ENCODE data around the gene TULP4.
"Not testable (repeated sequence)": the region's sequence is repeated elsewhere in the genome, so short reads cannot be mapped to it uniquely, and the experiment has no call there.

Gene TULP4

GRCh38 chr6:158295976-158296853 lies 16.1 kb upstream of the TULP4 start:
- DNase-seq = not testable (repeated sequence)

GRCh38 chr6:158296854-158297324 lies 15.4 kb upstream of the TULP4 start:
- not testable (repeated sequence) for DNase-seq

DNA sequence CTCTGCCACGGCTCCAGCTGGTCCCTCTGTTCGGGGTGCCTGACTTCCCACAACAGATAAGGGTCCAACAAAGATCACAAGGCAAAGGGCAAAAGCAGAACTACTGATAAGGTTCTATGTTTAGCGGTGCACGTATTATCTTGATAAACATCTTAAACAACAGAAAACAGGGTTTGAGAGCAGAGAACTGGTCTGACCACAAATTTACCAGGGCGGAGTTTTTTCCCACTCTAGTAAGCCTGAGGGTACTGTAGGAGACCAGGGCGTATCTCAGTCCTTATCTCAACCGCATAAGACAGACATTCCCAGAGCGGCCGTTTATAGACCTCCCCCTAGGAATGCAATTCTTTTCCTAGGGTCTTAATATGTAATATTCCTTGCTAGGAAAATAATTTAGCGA lies 14.6 kb upstream of the TULP4 start:
- not testable (repeated sequence) for DNase-seq

DNA sequence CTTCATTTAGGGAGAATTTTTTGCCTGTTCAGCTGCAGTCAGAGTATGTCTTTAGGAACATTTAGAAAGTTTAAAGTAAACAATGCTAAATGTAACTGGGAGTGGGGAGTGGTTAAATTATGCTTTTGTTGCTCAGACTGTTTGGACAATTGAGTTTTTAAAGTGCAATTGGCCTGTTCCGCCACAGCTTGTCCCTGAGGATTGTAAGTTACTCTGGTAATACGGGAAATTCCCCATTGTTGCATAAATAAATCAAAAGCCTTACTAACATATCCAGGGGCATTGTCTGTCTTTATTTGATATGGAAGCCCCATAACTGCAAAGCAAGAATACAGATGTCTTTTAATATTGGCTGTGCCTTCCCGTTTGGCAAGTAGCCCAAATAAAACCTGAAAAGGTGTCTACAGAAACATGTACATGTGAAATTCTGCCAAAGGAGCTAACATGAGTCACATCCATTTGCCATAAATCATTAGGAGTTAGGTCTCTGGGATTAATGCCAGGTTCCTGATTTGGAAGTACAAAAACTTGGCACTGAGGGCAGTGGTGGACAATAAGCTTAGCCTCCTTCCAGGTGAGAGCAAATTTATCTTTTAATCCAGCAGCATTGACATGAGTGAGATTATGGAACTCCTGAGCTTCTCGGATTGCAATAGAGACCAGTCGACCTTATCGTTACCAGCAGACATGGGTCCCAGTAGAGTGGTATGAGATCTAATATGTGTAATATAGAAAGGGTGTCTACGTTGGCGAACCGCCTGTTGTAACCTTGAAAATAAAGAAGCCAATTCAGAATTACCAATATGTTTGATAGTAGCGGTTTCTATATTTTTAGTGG lies 11.7 kb upstream of the TULP4 start:
- not testable (repeated sequence) for DNase-seq

DNA sequence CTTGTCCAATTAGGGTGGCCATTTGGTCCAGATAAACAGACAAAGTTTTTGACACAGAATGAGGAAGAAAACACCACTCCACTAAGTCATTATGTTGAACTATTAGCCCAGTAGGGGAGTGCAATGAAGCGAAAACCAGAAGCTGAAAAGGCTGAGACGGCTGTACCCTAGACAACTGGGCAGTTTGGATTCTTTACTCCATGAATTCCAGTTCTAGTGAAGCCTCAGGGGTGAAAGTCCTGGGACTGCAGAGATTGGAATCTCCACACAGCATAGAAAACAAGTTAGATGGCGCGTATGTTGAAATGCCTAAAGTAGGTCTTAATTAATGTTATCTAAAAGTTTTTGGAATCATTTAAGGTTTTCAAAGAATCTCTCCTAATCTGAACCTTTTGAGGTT lies 10.7 kb upstream of the TULP4 start:
- DNase-seq = not testable (repeated sequence)

DNA sequence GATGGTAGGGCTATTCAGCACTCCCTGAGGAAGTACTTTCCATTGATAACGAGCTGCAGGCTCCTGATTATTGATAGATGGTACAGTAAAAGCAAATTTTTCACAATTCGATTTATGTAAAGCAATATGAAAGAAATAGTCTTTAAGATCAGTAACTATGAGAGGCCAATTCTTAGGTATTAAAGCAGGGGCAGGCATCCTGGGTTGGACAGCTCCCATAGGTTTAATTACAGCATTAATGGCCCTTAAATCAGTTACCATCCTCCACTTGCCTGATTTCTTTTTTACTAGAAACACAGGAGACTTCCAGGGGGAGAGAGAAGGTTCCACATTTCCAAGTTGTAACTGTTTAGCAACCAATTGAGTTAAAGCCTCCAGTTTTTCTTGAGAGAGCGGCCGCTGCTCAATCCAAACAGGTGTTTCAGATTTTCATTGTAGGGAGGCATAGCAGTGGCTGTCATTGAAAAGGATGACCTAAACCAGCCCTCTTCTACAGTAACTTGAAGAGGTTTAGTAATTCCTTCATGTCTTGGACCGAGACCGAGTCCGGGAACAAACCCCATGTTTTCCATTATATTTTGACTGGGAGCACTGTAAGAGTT lies 10.0 kb upstream of the TULP4 start:
- not testable (repeated sequence) for DNase-seq

- DNase-seq = no peak
Measured at GRCh38 chr6:158303210-158303731, 9.0 kb upstream of the TULP4 start.

DNA sequence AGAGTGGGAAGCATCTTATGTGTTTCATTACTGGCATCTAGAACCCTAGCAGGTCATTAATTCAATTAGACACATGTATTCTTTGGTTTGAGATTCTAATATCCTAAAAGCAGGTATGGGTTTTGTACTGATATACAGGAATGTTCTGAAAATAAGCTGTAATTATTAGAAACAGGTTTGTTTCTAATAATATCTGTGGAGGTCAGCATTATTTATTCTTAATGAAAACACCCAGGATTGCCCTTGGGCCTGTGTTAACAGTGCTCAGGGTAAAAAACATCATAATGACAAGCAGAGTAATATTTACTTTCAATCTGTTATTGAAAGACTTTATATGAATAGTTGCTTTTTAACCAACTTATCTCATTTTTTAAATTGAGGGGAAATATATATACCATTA lies 8.0 kb upstream of the TULP4 start:
- no peak for DNase-seq

- DNase-seq = no peak
Measured at GRCh38 chr6:158309814-158310213, 2.5 kb upstream of the TULP4 start.

GRCh38 chr6:158311193-158311592 lies 1.1 kb upstream of the TULP4 start:
- no peak for DNase-seq

- no peak for DNase-seq
Measured at GRCh38 chr6:158311626-158312025, 639 bp upstream of the TULP4 start.

GRCh38 chr6:158312672-158313397 lies 570 bp downstream of the TULP4 start:
- DNase-seq = no peak

DNA sequence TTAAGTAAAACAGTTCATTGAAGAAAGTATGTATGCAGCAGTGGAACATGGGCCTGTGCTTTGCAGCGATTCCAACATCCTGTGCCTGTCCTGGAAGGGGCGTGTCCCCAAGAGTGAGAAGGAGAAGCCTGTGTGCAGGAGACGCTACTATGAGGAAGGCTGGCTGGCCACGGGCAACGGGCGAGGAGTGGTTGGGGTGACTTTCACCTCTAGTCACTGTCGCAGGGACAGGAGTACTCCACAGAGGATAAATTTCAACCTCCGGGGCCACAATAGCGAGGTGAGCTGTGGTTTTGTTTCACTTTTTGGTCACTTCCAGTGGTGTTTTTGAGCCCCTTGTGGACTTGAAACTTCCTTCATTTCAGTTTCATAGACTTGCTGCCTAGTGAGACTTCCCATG lies 1.7 kb downstream of the TULP4 start:
- no peak for DNase-seq

GRCh38 chr6:158314737-158315136 lies 2.5 kb downstream of the TULP4 start:
- no peak for DNase-seq

DNA sequence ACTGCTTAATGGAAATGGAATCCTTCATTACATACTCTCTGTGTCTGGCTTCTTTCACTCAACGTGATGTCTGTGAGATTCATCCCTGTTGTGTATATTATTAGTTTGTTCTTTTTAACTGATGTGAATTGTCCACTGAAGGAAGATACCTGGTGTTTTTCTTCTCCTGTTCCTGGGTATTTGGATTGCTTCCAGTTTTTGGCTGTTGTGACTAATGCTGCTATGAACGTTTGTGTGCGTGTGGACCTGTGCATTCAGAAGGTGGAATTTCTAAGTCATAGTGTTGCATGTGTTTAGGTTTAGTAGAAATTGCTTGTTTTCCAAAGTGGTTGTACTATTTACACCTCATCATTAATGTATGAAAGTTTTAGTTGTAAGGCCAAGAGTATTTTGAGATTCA lies 3.8 kb downstream of the TULP4 start:
- no peak for DNase-seq

GRCh38 chr6:158321960-158322359 lies 9.7 kb downstream of the TULP4 start:
- DNase-seq = no peak

DNA sequence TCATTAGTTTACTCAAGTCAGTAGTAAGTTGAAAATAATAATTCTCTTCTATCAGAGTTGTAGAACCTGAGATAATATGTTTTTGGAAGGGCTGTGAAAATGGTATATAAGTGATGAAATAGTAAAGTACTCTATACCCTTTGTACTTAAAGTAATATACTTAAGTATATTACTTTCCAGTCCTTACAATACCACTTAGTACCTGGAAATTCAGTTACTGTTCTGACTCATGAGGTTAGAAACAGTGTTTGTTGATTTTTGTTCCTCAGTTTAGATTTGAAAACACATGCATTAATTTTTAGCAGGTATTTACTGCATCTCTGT lies 10.1 kb downstream of the TULP4 start:
- no peak for DNase-seq

GRCh38 chr6:158322724-158323560 lies 10.7 kb downstream of the TULP4 start:
- DNase-seq = no peak

GRCh38 chr6:158323561-158323958 lies 11.3 kb downstream of the TULP4 start:
- DNase-seq = no peak

GRCh38 chr6:158324136-158324535 lies 11.9 kb downstream of the TULP4 start:
- DNase-seq = no peak

DNA sequence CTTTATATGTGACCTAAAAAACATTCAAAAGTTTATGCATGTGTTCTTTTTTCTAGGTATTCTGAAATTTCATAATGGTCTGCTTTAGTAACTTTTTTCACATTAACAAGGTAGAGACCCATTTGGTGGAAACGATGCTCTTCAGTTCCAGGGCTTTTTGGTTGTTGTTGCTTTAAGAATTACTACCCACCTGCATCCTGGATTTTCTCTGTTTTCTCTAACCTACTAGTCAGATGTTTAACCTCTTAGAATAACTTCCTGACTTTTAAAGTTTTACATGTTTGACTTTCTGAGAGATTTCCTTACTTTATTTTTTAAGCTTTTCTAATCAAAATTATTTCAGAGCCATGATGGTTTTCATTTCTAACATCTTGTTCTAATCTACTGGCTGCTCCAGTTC lies 14.9 kb downstream of the TULP4 start:
- DNase-seq = no peak

- DNase-seq = no peak
Measured at GRCh38 chr6:158328952-158329351, 16.7 kb downstream of the TULP4 start.
